HG03139 (cell line): ENCODE measurements around the gene CCDC112.
"Not testable (repeated sequence)": the region's sequence is repeated elsewhere in the genome, so short reads cannot be mapped to it uniquely, and the experiment has no call there.

Experiments
- ATAC-seq: cut with Tn5 transposase; IDR thresholded peaks from one replicate; pipeline ENCODE4 v1.9.1; 2021; ENCODE audit not compliant: unreplicated experiment

CCDC112 gene

DNA sequence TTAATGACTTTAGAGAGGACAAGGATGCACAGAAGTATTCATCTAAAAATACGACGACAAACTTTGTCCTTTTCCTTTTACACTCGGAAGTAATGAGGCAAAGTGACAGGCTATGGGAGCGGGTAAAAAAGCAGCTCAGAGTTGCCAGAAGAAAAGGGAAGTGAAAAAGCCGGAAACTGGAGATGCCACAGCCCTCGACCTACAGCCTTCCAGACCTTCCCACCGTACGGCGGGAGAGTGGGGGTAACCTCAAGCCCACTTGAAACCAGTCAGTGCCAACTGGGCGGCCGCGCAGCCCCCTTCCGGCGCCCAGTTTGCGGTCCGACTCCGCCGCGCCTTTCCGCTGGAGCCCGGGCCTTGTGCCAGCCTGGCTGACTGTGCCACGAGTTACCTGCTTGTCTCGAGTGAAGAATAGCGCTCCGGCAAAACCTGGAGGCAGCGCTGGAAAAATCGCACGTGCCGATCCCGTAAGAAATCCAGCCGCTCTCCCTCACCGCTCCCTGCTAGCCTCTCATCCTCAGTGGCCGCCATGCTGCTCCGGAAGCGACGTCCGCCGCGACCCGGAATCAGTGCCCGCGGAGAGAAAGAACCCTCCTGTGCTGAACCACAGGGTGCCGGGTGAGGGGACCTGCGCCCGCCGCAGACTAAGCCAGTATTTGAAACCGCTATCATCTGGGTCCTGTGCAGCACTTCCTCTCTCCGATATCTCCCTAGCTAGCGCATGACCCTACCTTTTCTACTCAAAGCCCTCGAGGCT, 34.0 kb downstream of the CCDC112 start, which contains the start of gene PGGT1B:
Gene PGGT1B, minus strand, starts transcription at position 557 of the 757 bp plus-strand sequence. Its CDS starts 26 bp downstream, at position 531.
- peak; percentile 81 for ATAC-seq

GRCh38 chr5:115262011-115262320, 34.5 kb downstream of the CCDC112 start:
- ATAC-seq = peak; percentile 37

DNA sequence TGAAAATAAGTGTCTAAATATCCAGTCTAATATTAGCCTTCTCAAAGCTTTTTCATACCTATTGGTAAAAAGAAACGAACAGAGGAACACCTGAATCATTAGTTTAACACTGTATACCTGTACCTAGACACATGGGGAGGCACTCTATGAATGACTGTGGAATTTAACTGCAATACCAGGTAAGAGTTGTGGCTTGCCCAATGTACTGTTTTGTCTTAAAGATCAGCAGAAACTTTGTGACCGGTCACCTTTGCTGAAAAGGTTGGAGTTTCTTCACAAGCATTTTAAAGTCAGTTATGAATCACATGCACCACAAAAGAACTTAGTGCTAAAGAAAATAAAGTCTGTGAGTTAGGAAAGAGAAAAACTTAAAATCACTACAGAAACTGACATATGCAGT, 36.2 kb downstream of the CCDC112 start:
- ATAC-seq = no peak

GRCh38 chr5:115257981-115258380, 38.5 kb downstream of the CCDC112 start:
- ATAC-seq = no peak

GRCh38 chr5:115249379-115249778, 47.1 kb downstream of the CCDC112 start:
- not testable (repeated sequence) for ATAC-seq

- peak; percentile 50 for ATAC-seq
These were observed 50.0 kb downstream of the CCDC112 start for GRCh38 chr5:115246361-115246991.

- no peak for ATAC-seq
These were observed 53.0 kb downstream of the CCDC112 start for GRCh38 chr5:115243412-115243811.

DNA sequence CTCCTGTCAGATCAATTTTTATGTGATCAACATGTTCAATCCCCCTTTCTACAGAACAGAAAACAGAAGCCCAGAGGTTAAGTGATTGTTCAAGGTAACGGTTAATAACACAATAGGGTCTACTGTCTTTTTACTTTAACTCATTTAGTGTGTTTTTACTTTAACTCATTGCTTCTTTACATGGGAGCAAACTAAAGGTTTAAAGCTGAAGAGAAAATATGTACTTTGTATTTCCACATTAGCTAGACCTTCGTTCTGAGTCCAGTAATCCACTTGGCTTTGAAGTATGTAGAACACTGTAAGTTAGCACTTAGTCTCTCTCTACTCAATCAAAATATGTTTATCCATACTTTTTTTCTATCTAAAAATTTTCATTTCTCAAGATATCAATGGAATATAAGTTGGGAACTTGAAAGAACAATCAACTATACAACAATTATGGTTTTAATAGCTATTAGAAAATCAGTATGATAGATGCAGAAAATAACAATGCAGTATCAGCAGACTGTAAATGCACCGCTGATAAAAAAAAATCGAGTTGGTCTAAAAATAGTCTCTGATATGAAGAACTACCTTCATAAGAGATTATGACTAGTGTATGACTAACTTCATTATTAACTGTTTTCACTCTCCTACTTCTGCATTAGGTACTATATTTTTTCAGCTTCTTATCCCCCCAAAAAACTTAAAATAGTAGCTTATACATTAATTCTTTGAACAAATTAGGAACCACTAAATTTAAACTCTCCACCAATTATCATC, 54.4 kb downstream of the CCDC112 start:
- ATAC-seq = no peak

- no peak for ATAC-seq
These were observed 59.4 kb downstream of the CCDC112 start for GRCh38 chr5:115237066-115237465.

DNA sequence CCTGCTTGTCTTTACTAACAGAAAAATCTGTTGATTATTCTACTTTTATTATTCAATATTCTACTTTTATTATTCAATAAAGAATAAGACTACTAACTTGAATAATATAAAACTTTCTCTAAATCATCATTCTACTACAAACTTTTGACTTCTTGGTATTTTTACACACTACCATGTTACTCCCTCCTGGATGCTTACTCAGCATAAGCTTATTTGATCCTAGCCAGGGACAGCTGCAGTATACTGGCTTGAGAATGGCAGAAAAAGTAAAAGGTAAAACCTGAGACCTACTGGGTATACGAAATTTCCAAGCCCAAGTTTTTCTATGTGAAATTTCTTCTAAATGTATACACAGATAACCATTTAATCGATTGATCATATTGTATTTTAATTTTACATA, 59.9 kb downstream of the CCDC112 start:
- no peak for ATAC-seq

- no peak for ATAC-seq
These were observed 64.9 kb downstream of the CCDC112 start for GRCh38 chr5:115231598-115231997.

- ATAC-seq = no peak
These were observed 66.8 kb downstream of the CCDC112 start for GRCh38 chr5:115229606-115230005.

DNA sequence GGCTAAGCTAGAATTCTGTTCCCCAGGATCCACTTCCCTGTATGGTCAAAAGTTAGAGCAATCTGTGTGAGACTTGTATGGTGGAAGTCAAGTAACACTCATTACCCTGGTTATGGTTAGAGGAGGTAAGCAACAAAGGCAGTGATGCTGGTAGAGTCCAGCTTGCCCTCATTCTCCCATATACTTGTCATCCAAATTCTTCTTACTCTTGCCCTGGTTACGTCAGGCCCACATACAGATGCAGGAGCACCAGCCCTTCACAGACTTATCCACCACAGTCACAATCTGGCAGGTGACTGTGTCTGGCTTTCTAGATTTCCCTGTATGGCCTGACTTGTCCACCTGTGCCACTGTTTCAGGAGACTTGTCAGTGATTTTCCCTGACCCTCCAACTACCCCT, 69.2 kb downstream of the CCDC112 start:
- ATAC-seq = no peak
